Activated CD8-positive, alpha-beta memory T cell treated with anti-CD3 and anti-CD28 coated beads for 4 hours (primary cell): Measurements from ENCODE around the gene SLC38A10.

ENCODE experiments used
- DNase-seq, 2 donors: peaks; one replicate each; pipeline ENCODE4 v3.0.0-alpha.2; 2020; ENCODE audit warnings: low read depth in 2 of 2

The SLC38A10 gene

DNA sequence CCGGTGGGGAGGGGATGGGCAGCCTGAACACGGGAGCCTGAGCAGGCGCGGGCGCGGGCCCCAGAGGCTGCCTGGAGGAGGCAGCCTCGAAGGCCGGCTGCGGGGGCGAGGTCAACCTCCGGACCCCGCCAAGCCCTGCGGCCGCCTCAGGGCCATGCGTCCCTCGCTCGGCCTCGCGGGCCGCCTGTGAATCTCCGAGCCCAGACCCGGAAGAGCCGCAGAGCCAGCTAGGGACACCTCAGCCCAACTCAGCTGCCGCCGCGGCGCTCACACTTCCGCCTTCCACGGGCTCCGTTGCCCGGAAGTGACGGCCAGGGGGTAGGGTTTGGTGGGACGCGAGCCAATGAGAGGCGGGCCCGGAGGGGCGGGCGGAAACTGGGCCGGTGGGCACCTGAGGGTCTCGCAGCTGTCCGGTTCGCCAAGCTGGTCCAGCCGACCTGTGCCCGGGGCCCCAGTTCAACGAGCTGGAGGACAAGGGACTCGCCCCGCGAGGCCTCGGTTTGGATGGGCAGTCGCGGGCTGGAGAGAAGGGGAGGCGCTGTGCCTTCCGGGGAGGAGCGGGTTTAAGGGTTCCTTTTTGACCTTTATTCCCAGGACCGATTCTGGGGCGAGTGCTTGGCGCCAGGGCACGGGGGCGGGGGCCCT is at the start of gene SLC38A10:
Gene SLC38A10 (minus strand): TSS at position 277 of the 645 bp plus-strand sequence. CDS start 386 bp downstream, outside the sequence.
- peak; percentile 77 to 83 for DNase-seq

DNA sequence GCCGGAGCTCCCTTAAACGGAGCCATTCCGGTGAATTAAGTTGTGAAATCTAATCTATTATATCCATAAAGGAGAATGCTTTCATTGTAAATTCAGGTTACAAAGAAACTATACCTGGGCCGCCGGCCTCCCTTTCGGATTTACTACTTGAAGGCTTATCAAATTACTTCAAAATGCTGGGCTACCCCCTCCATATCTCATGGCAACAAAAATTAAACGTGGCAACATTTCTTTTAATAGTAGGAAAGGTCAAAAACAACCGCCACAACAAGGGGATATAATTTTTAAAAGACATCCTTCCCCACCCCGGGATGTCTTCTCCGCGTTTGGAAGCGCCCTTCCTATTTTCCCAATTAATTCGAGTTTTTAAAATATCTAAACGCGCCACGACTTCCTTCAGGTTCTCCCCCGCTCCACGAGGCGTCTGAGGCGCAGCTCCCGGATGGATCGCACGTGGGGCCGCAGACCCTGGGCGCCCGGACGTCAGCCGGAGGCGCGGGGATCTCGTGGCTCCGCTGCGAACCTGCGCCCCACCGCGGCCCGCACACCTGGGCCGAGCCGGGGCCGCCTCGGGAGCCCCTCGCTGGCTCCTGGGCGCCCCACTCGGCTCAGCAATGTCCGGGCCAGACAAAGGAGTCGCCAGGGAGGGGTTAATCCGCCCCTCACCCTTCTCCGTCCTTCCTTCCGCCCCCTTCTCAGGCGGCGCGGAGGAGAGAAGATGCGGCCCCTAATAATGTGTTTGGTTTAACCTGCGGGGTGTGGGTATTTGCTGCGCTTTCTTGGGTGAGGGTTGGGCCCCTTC is 47.4 kb upstream of the SLC38A10 start:
- no peak for DNase-seq

DNA sequence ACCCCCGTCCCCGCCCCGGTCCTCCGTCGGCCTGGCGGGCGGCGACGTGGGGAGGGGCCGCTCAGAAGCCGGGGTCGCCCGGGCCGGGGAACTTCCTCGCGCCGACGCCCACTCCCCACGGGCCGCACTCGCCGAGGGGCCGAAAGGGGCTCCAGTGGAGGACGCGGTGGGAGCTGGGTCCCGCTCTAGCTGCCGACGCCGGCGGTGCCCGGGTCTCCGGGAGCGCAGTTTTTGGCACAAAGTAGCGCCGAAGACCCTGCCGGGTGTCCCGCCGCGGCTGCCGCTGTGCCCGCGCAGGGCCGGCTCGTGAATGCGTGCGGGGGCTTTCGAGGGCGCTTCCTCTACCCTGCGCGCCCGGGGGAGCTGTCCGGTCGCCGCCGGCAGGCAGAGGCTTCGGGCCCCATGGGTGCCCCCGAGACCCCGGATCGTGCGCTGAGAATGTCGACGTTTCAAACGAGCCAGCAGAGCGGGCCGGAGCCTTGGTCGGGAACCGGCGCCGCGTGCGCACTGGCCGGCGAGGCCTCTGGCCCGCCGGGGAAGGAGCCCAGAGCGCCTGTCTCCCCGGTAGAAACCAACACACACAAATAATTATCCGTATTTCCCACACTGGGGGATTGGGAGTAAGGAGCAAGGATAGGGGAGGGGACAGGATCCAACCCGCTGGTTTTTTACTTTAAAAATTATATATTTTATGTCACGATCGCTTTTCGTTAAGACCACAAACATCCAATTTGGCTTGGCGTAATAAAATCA is 46.6 kb upstream of the SLC38A10 start:
- DNase-seq = no peak

DNA sequence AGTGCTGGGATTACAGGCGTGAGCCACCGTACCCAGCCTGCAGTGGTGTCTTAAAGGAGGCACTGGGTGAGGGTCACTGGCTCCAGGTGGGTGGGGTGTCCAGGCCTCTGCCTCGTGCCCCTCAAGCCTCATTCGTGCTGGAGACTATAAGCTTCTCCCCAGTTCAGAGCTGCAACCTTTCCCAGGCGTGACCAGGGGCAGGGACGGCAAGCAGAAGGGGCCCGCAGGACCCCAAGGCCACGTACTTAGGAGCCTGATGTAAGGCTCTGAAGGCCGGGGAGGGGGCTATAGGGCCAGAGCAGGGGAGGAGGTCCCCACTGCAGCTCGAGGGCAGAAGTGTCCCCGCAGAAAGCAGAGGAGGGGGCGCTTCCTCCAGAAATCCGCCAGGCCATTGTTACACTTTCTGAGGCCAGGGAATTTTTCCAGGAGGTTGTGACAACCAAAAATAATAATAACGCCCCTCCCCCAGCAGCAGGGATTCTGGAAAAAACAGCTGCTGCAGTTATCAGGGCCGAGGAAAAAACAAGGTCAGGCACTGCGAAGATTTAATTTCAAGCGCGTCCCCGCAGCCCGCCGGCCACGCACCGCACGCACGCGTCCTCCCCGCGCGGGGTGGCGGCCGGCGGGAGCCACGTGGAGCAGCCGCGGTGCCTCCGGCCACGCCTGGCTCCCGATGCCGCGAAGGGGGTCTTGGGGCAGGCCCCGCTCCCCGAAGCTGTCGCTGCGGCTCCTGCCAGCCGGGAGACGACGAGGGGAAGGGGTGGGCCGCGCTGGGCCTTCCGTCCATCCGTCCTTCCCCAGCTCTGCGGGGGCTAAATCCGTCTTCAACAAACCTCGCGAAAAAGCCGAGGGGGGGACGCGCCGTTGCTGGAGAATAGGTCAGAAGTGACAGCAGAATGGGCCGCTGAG is 45.8 kb upstream of the SLC38A10 start:
- DNase-seq = no peak

DNA sequence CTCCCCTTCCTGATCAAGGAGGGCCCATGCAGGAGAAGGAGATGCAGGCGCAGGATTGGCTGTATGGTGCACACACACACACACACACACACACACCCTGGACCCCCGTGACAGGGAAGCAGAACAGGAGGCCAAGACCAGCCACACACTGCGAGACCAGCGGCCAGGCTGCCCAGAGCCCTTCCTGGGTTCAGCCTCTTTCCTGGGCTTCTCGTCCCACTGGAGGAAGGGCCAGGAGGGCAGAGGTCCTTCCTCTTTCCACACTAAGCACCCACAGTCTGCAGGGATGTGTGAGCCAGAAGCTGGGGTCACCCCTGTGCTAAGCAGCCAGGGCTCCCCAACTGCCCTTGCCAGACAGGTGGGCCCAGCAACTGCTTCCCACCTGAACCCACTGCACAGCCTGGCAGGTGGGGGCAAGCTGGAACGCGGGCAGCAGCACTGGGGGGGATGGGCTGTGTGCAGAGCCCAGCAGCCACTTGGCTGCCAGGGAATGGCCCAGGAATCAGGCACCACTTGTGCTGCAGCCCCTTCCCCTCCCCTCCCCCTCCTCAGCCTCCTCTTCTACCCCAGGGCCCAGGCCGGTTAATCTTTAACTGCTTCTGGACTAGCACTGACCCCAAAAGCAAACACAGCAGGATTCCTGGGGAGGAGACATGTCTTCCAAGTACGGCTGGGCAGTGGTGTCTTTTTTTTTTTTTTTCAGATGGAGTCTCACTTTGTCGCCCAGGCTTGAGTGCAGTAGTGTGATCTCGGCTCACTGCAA is 44.6 kb upstream of the SLC38A10 start:
- no peak for DNase-seq

DNA sequence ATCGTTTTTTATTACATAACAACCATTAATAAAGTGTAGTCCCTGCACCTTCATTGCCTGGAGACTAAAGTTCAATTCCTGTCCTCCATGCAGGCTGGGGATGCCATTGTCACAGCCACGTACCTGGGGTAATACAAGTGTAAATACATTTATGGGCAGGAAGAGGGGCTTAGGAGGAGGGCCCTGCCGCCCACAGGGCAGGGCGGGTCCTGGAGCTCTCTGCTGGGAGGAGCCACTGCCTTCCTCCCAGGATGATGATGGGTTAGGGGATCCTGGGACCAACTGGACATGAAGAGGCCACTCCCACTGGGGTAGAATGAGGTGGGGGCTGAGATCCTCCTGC is 44.1 kb upstream of the SLC38A10 start:
- no peak for DNase-seq

DNA sequence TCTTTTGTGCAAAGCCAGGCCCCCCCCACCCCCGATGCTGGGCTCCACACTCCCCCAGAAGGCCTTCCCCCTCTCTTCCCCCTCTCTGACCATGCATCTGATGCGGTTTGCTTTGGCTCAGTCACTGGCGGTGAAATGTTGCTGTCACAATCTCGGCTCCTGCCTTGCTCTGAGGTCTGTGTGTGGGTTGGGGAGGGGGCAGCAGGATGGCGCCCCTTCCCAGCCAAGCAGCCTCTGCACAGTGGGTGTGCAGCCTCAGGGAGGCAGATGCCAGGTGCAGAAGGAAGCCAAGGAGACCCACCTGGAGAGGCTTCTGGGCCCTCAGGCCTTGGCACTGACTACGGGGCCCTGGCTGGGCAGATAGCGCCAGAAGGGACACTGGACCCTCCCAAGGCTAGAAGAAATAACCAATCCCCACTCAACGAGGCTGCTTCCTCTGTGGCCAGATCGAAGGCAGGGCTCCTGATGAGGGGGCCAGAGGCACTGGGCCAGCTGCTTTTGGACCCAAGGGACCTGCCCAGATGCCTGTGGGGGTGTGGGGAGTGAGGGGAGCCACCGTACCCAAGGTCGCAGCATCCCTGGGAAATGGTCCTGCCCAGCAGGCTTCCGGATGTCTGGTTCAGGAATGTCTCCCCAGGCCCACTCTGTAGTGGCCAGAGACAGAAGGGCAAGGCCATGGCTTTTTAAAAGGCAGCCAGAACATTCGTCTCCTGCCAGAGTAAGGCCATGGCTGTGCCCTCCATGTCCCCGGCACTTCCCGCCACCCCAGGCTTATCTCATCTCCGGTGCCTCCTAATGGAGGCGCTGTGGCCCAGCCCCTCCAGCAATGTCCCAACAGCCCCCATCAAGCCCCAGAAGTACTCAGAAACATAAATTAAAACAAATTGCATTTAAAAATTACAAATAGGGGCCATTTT is 43.4 kb upstream of the SLC38A10 start:
- no peak for DNase-seq

DNA sequence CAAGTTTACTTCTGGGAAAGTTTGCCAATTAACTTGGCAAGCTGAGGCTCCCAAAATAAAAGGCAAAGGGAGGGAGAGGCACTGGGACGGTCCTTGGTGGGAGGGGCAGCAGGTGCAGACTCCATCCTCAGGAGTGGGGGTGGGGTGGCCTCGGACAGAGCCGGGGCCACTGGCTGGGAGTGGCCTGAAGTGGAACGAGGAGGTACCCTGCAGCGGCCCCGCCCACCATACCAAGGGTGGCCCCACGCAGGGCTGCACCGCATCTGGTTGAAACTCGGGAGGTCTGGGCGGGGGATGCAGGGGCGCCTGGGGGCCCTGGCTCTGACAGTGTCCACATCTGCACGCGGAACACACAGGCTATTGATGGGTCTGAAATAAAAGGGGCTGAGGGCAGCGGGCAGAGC is 42.4 kb upstream of the SLC38A10 start:
- no peak for DNase-seq

DNA sequence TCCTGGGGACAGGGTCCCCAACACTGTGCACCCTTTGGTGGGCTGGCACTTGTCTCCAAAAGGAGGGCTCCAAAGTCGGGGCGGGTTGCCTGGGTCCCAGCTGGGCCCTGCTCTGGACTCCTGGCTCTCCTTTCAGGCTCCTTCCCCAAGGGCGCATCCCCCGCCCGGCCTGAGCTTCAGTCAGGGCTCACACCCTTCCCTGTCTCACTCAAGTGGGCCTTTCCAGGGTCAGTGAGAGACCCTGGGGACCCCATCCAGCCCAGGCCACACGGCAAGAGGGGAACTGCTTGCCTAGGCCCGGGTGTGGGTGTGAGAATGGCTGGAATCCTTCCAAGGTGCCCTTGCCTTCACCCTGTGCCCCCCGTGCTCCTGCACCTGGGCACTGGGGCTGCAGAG is 41.8 kb upstream of the SLC38A10 start:
- DNase-seq = no peak

DNA sequence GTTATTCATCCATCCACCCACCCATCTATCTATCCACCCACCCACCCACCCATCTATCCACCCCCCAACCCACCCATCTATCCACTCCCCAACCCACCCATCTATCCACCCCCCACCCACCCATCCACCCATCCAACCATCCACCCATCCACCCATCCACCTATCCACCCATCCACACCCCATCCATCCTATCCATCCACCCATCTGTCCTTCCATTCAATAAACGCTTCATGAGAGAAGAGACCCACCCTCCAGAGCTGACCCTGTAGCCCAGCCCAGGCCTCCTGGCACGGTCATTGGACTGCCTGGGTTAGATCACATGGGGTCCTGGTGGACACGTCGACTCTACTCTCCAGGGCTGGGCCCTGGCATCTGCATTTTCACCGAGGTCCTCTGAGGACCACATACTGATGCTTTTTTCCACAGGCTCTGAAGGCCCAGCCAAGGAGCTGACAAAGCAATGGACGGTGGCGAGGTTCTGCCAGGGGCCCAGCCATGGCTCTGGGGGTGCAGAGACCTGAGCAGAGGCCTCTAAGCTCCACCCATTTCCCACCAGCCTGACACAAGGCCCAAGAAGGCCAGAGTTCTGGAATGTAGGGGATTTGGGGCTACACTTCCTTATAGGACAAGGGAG is 41.3 kb upstream of the SLC38A10 start:
- DNase-seq = no peak

DNA sequence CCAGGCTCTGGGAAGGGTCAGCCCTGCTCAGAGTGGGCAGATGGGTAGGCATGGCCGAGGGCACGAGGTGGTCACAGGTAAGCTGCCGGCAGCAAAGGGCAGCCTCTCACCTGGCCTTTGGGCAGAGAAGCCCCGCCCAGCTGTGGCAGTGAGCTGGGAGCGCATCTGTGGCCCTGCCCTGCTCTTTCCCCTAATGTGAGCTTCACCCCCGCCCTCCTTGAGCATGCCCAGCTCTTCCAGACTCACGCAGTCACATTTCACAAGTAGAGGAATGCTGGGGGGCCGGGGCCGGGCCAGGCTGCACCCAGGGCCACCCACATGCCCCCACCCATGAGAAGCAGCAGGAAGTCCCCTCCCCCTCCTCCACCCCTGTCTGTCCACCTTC is 40.7 kb upstream of the SLC38A10 start:
- no peak for DNase-seq

DNA sequence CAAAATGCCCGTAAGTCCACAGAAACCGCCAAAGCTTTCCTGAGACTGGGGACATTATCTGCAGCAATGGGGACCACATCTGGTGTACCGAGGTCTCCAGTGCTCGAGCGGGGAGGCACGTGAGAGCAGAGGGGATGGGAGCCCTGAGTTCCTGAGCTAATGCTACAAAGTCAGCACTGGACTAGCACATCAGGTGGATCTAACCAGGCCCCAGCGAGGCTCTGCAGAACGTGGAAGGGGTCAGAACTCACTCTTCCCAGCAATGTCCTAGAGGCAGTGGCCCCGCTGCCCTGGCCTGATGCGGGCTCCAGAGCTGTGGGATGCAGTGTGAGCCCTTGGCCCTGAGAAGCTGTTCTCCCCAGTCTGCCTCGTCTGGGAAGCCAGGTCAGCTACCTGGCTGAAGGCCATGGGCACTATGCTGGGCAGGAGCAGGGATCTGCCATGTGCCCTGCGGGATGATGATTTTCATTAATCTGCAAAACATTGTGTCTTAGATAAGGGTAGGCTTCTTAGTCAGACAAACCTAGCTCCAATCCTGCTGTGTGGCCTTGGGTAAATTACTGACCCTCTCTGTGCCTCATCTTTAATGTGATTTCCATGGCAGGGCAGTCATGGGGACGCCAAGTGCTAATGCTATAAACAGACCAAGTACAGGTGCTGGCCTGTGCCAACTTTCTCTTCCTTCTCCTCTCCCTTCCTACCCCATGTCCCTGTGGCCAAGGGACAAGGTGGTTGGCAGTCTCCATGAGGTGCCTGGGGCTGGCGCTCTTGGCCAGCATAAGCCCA is 40.1 kb upstream of the SLC38A10 start:
- DNase-seq = no peak

DNA sequence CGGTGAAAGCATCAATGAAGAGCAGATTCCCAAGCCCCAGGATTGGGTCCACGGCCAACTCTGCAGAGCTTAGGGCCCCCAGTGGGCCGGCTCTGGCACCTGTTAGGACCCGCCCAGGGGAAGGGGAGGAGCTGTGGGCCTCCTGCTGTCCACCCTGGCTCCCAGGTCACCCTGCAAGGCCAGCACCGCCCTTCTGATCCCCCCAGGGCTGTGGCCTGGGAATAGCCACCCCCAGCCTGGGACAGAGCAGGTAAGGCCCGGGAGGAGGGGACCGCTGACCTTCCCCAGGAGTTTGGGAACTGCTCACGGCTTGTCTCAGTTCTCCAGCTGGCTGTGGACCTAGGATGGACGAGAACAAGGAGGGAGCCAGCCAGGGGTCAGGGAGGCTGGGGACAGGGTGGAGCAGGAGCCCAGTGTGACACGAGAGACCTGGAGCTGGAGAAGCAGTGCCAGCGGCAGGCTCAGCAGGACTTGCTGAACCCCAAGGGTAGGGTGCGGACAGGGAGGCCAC is 39.3 kb upstream of the SLC38A10 start:
- no peak for DNase-seq

DNA sequence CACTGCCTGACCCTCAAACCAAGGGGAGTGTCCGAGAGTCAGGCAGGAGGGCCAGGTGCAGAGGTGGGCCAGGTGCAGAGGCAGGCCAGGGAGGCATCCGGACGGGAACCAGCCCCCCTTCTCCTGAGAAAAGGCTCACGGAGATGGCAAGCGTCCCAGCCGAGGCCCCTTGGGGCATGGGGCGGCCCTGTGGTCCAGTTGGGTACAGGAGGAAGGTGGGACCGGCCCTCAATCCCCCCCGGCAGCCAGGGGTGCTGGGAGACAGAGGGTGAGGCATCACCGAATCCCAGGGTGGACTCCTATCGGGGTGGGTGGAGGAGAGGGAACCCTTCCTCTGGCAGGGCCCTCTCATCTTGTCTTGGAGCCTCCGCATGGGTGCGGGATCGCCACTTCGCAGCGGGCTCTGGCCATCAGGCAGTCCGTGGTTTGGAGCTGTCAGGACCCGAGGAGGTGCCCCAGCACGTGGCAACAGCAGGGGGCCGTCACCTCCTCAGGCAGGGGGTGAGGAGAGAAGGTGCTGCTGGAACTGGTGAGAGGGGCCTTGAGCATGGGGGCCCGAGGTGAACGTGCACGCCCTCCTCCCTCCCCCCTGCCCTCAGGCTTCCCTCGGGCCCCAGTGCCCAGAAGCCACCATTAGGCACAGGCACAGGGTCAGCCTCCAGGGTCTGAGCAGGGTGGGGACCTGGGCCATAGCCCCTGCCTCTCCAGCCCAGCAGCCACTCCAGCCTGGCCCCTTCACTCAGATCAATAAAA is 38.7 kb upstream of the SLC38A10 start:
- no peak for DNase-seq

DNA sequence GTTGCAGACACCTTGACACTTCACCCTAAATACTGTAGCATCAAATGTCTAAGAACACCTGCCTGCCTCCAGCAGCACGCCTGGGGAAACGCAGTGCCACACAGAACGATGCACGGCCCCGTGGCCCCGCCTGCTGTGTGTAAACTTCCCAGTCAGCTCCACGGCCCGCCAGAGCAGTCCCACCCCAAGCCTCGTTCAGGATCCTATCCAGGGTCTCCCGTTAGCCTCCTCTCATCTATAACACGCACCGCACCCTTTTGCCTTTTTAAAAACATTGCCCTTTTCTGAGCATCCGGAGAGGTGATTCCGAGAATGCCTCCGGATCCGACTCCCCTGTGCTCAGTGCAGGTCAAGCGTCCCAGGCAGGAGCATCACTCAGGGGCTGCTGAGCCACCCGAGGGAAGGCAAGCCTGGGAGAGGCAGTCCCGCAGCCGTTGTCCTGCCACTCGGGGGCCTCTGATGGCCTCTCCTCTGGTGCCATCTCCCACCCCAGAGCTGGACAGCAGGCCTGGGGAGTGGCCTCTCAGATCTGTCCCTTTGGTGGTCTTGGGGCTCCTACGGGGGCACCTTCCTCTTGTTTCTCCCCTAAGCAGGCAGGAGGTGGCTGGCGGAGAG is 37.9 kb upstream of the SLC38A10 start:
- no peak for DNase-seq

DNA sequence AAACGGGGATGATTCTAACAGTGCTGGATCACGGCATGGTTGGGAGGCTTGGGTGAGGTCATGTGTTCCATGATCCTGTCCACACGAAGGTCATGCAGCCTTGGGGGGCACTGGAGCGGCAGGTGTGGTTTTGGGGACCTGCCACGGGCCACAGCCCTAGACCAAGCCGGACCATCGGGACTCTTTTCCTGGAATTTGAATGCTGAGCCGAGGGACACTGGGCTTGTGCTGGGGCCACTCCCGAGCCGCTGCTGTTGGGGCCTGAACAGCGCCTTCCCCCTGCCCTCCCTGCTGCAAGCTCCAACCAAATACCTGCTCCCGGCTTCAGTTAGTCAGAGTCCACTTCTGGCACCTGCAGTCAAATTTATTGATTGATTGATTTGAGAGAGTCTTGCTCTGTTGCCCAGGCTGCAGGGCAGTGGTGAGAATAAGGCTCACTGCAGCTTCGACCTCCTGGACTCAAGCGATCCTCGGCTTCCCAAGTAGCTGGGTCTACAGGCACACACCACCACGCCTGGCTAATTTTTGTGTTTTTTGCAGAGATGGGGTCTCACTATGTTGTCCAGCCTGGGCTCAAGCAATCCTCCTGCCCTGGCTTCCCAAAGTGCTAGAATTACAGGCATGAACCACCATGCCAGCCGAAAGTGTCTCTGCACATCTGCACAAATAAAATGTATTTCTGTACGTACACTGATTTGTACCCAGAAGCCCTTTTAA is 37.2 kb upstream of the SLC38A10 start:
- no peak for DNase-seq
